ENCODE data around the gene KIF2C. TPM values are rescaled to one million over a fixed set of nuclear protein-coding genes. Genes with fewer than 3 reads are reported as not detected.

KIF2C gene
- total RNA-seq, 1 donor from 2014 or later: 0.93 TPM

DNA sequence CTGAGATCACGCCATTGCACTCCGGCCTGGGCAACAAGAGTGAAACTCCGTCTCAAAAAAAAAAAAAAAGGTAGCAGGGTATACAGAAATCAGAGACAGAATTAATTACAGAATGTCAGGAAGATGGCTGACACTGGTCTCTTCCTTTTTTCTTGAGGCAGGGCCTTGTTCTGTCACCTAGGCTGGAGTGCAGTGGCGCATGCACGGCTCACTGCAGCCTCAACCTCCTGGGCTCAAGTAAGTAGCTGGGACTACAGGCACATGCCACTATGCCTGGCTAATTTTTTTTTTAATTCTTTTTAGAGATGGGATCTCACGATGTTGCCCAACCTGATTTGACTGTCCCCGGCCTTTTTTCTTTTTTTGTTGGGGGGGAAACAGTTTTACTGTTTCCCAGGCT lies 25.1 kb upstream of the KIF2C start:
- H3K4me3 ChIP-seq: no peak overlapping the region
- ATAC-seq: no peak
- H3K27me3 ChIP-seq: no peaks in the 10 kb centered on the region
- H3K4me1 ChIP-seq: peaks cover 9% of the 10 kb centered on the region
- TF ChIP-seq, protein P1, sequence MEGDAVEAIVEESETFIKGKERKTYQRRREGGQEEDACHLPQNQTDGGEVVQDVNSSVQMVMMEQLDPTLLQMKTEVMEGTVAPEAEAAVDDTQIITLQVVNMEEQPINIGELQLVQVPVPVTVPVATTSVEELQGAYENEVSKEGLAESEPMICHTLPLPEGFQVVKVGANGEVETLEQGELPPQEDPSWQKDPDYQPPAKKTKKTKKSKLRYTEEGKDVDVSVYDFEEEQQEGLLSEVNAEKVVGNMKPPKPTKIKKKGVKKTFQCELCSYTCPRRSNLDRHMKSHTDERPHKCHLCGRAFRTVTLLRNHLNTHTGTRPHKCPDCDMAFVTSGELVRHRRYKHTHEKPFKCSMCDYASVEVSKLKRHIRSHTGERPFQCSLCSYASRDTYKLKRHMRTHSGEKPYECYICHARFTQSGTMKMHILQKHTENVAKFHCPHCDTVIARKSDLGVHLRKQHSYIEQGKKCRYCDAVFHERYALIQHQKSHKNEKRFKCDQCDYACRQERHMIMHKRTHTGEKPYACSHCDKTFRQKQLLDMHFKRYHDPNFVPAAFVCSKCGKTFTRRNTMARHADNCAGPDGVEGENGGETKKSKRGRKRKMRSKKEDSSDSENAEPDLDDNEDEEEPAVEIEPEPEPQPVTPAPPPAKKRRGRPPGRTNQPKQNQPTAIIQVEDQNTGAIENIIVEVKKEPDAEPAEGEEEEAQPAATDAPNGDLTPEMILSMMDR (IDR thresholded peaks at IDR 0.05): no peak
- no peak for DNase-seq
- H3K9me3 ChIP-seq: no peaks in the 10 kb centered on the region
- H3K27ac ChIP-seq: peak overlapping the region; percentile 11
- intact Hi-C loops (cut with DNase I): no loop called here
- no peaks in the 10 kb centered on the region for H3K36me3 ChIP-seq

DNA sequence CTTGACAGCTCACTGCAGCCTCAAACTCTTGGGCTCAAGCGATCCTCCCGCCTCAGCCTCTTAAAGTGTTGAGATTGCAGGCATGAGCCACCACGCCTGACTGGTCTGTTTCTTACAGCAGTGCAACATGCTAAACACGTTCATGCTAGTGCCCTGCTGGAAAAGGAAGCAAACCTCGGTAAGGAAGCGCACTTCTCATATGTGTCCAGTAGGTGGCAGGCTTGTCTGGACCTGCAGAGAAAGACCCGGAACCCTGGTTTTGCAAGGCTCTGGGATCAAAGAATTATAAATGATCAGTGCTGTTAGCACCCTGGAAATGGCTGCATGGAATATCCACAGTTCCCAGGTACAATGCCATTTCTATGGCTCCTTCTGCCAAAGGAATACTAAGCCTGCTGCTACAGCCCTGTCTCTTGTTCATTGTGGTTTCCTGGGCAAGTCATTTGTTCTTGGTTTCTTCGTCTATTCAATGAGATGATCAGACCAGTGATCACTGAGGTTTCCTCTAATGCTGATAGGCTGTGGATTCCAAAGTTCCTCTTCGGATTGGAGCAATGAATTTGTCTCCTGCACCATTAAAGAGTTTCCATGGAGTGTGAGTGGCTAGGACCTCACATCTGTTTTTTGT lies 24.6 kb upstream of the KIF2C start:
- peak; percentile 98 for ATAC-seq
- Histone ChIP-seq H3K27me3 (no peaks in the 10 kb centered on the region), H3K27ac (peak overlapping the region; percentile 11), H3K36me3 (no peaks in the 10 kb centered on the region), H3K4me3 (no peak overlapping the region), H3K4me1 (peaks cover 9% of the 10 kb centered on the region), H3K9me3 (no peaks in the 10 kb centered on the region)
- TF ChIP-seq, protein P1 (IDR thresholded peaks at IDR 0.05): peak; percentile 95
- intact Hi-C loops (cut with DNase I): no loop called here
- DNase-seq: no peak

DNA sequence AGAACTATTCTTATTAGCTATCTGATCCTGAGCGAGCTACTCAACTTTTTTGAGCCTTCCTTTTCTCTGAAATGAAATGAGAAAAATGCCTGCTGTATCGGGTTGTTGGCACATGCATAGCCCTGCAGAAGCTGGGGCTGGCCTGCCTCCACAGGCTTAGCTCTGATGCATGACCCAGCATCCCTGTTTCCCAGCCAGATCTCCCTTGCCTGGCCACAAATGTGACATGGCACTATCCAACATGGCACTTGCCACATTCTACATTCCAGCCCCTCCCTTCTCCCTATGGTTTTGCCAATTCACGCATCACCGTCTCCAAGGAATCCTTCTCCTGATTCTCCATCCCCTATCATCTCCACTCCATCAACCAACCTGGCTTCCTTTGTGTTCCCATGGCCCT lies 22.5 kb upstream of the KIF2C start:
- TF ChIP-seq, protein P1 (IDR thresholded peaks at IDR 0.05): no peak
- no peak overlapping the region for H3K4me3 ChIP-seq
- intact Hi-C loops (cut with DNase I): no loop called here

DNA sequence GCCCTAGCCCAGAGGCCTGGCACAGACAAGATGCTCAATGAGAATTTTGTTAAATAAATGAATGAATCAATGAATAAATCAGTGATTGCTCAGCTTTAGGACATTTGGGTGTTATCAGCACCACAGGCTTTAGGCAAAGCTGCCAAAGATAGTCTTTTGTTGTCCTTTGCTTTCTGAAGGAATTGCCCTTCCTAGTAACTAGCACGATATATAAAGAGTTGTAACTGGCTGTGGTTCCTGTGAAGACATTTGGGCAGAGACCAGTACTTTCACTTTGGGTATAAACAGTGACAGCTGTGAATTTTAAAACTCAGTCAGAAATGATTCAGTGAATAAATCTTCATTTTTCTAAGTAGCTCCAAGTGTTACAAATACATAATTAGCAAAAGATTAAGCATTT lies 22.0 kb upstream of the KIF2C start:
- intact Hi-C loops (cut with DNase I): no loop called here
- Histone ChIP-seq H3K27ac (no peak overlapping the region), H3K27me3 (no peaks in the 10 kb centered on the region), H3K4me1 (peaks cover 13% of the 10 kb centered on the region), H3K9me3 (no peaks in the 10 kb centered on the region), H3K4me3 (no peak overlapping the region), H3K36me3 (no peaks in the 10 kb centered on the region)
- ATAC-seq (no peak), DNase-seq (no peak)
- TF ChIP-seq, protein P1 (IDR thresholded peaks at IDR 0.05): no peak

More for the DNA sequence above, 22.5 kb upstream of the KIF2C start:
- Histone ChIP-seq H3K36me3 (no peaks in the 10 kb centered on the region), H3K27ac (no peak overlapping the region), H3K9me3 (no peaks in the 10 kb centered on the region), H3K4me1 (peaks cover 13% of the 10 kb centered on the region), H3K27me3 (no peaks in the 10 kb centered on the region)
- ATAC-seq: no peak
- no peak for DNase-seq

DNA sequence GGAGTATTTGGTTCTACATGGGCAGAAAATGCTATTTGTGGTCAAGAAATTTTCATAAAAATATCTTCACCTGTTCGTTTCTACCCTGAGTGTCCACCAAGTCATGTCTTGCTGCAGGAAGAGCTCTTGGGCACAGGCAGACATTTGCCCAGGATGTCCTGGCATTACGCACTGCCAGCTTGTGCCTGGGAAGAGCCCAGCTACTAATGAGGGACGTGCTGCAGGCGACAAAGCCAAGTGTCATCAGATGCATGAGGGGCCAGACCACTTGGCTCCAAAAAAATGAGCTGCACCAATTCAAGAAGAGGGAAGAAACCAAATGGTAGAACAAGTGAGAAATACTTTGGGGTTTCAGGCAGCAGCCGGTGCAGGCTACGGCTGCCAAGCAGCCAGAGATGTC lies 21.5 kb upstream of the KIF2C start:
- no peaks in the 10 kb centered on the region for H3K9me3 ChIP-seq
- H3K4me1 ChIP-seq: peaks cover 13% of the 10 kb centered on the region
- TF ChIP-seq, protein P1 (IDR thresholded peaks at IDR 0.05): no peak
- H3K27me3 ChIP-seq: no peaks in the 10 kb centered on the region
- H3K36me3 ChIP-seq: no peaks in the 10 kb centered on the region
- DNase-seq (no peak), ATAC-seq (no peak)
- intact Hi-C loops (cut with DNase I): no loop called here
- H3K27ac ChIP-seq: no peak overlapping the region
- no peak overlapping the region for H3K4me3 ChIP-seq

DNA sequence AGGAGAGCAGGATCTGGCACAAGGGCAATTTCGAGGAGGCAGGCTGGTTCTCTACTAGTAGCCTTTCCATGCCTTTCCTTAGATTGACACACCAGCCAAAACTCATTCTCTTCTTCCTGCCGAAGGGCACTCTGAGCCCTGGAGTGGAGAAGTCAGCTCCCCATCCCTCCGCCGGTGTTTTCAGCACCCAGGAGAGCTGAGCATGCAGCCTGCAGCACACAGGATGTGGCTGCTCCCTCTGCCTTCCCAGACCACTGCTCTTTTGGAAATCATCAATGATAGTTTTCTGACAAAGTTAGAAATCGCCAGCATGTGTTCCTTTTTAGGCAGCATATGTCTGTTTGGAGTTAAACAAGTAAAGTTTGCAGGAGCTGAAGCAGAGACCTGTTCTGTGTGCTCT lies 20.3 kb upstream of the KIF2C start:
- Histone ChIP-seq H3K27ac (no peak overlapping the region), H3K9me3 (no peaks in the 10 kb centered on the region), H3K27me3 (no peaks in the 10 kb centered on the region), H3K36me3 (no peaks in the 10 kb centered on the region), H3K4me3 (no peak overlapping the region), H3K4me1 (peaks cover 13% of the 10 kb centered on the region)
- intact Hi-C loops (cut with DNase I): no loop called here
- no peak for ATAC-seq
- TF ChIP-seq, protein P1 (IDR thresholded peaks at IDR 0.05): no peak
- no peak for DNase-seq
